Esophagus squamous epithelium (tissue), 4 donors: ENCODE results near the gene CISH.

ENCODE experiments used
- CTCF ChIP-seq, 6 experiments: fragments of 450-650 bp in 4 of 6; fragments of 200-600 bp in 2 of 6; sonication (generic) in 2 of 6; IDR thresholded peaks; one replicate each; pipeline ENCODE4 v1.5.1; 2016 to 2019; ENCODE audit warnings: antibody characterized with exemption in 6 of 6, mild to moderate bottlenecking in 4 of 6, moderate library complexity in 4 of 6
- POLR2A ChIP-seq, 4 donors: fragments of 450-650 bp; IDR thresholded peaks; one replicate each; pipeline ENCODE4 v1.6.1; 2017; ENCODE audit warnings: antibody characterized with exemption in 4 of 4, mild to moderate bottlenecking in 4 of 4, moderate library complexity in 3 of 4

GRCh38 chr3:50570508-50571279, 40.9 kb downstream of the CISH start:
- TF ChIP-seq CTCF (IDR thresholded peaks at IDR 0.05) (no peak), POLR2A (IDR thresholded peaks at IDR 0.05) (no peak)
